ENCODE data around the gene IFI27L1. TPM values are rescaled to one million over a fixed set of nuclear protein-coding genes. Genes with fewer than 3 reads are reported as not detected.

Gene IFI27L1
- total and polyA plus RNA-seq, 2 donors (not counting 1 experiment from before 2014, with no cell fraction given): 6.5 to 6.7 TPM

DNA sequence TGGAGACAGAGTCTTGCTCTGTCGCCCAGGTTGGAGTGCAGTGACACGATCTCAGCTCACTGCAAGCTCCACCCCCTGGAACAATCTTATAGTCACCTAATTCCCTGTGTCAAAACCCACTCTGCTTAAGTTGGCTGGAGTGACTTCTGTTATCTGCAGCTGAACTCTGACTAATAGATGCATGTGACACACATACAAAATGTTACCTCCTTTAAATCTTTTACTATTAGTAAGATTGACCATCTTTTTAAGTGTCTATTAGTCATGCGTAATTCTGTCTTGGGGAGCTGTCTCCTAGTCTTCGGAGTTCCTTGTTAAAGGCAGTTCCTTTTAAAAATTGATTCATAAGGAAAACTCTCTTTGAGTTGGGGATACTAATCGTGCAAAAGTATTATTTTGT, 7.4 kb downstream of the IFI27L1 start:
- Histone ChIP-seq H3K4me2 (replicated peaks; ENCODE audit: low read depth, low read length, poor library complexity, severe bottlenecking) (no peak overlapping the region), H3K79me2 (ENCODE audit: control insufficient read depth, insufficient read depth, low read length) (no peaks in the 10 kb centered on the region), H3K4me3 (ENCODE audit: control extremely low read depth in 1 of 5, extremely low read depth in 1 of 5, insufficient read depth in 1 of 5, low read depth in 2 of 5, low read length in 4 of 5) (no peak overlapping the region), H3K9me3 (ENCODE audit: control extremely low read depth in 1 of 3, control insufficient read depth in 2 of 3, insufficient read depth in 1 of 3, low read length in 2 of 3) (no peaks in the 10 kb centered on the region), H3K27ac (ENCODE audit: low read length in 2 of 2) (no peak overlapping the region), H3K36me3 (replicated peaks in 1 of 2; ENCODE audit: control extremely low read depth in 1 of 2, control insufficient read depth in 1 of 2, extremely low read depth in 1 of 2, insufficient read depth in 2 of 2, low read length in 1 of 2) (no peaks in the 10 kb centered on the region), H2AFZ (ENCODE audit: insufficient read depth, low read depth, low read length, poor library complexity, severe bottlenecking) (no peak overlapping the region), H3K27me3 (replicated peaks in 1 of 4; ENCODE audit: control extremely low read depth in 1 of 4, control insufficient read depth in 3 of 4, insufficient read depth in 4 of 4, low read length in 3 of 4) (no peaks in the 10 kb centered on the region), H4K20me1 (ENCODE audit: control insufficient read depth, insufficient read depth, low read length, poor library complexity, severe bottlenecking) (no peaks in the 10 kb centered on the region), H3K9ac (ENCODE audit: low read length) (no peak overlapping the region), H3K4me1 (ENCODE audit: control insufficient read depth in 2 of 2, insufficient read depth in 2 of 2, low read length in 2 of 2) (no peaks in the 10 kb centered on the region)
- Mint-ChIP-seq H3K9me3 (ENCODE audit: insufficient read depth) (no peaks in the 10 kb centered on the region), H3K4me1 (no peaks in the 10 kb centered on the region), H3K27ac (no peak overlapping the region), H3K4me3 (no peak overlapping the region), H3K27me3 (no peaks in the 10 kb centered on the region)
- TF ChIP-seq, protein P1, sequence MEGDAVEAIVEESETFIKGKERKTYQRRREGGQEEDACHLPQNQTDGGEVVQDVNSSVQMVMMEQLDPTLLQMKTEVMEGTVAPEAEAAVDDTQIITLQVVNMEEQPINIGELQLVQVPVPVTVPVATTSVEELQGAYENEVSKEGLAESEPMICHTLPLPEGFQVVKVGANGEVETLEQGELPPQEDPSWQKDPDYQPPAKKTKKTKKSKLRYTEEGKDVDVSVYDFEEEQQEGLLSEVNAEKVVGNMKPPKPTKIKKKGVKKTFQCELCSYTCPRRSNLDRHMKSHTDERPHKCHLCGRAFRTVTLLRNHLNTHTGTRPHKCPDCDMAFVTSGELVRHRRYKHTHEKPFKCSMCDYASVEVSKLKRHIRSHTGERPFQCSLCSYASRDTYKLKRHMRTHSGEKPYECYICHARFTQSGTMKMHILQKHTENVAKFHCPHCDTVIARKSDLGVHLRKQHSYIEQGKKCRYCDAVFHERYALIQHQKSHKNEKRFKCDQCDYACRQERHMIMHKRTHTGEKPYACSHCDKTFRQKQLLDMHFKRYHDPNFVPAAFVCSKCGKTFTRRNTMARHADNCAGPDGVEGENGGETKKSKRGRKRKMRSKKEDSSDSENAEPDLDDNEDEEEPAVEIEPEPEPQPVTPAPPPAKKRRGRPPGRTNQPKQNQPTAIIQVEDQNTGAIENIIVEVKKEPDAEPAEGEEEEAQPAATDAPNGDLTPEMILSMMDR (IDR thresholded peaks at IDR 0.05): no peak
- no peak for TF ChIP-seq EZH2 (IDR thresholded peaks at IDR 0.05; ENCODE audit: borderline replicate concordance, insufficient read depth, low read depth, low read length, poor library complexity, severe bottlenecking)
- intact Hi-C loops (cut with micrococcal nuclease): no loop called here
- WGBS (ENCODE audit: insufficient coverage): no CpG with 5 or more reads among the region's 5 CpGs
- ChIA-PET POLR2A (no interaction called here), CTCF (interaction anchor here (1.3 kb wide), 1 partner anchor 44 kb away, joined by 4 read pairs; no protein-coding TSS in a partner anchor)
- no peak for ATAC-seq (ENCODE audit: low read depth)
- no peak for DNase-seq

- Mint-ChIP-seq H3K27ac (no peak overlapping the region), H3K4me1 (no peaks in the 10 kb centered on the region), H3K27me3 (no peaks in the 10 kb centered on the region), H3K4me3 (no peak overlapping the region), H3K9me3 (ENCODE audit: insufficient read depth) (no peaks in the 10 kb centered on the region)
- no peak overlapping the region for H3K4me3 ChIP-seq (ENCODE audit: control extremely low read depth in 1 of 5, extremely low read depth in 1 of 5, insufficient read depth in 1 of 5, low read depth in 2 of 5, low read length in 4 of 5)
- 100% methylated on average over 1 of the region's 4 CpGs for WGBS (ENCODE audit: insufficient coverage)
- no peaks in the 10 kb centered on the region for H3K9me3 ChIP-seq (ENCODE audit: control extremely low read depth in 1 of 3, control insufficient read depth in 2 of 3, insufficient read depth in 1 of 3, low read length in 2 of 3)
- TF ChIP-seq, protein P1 (IDR thresholded peaks at IDR 0.05): no peak
- no peak for TF ChIP-seq EZH2 (IDR thresholded peaks at IDR 0.05; ENCODE audit: borderline replicate concordance, insufficient read depth, low read depth, low read length, poor library complexity, severe bottlenecking)
- H3K9ac ChIP-seq (ENCODE audit: low read length): no peak overlapping the region
- H3K4me2 ChIP-seq (replicated peaks; ENCODE audit: low read depth, low read length, poor library complexity, severe bottlenecking): no peak overlapping the region
- H3K79me2 ChIP-seq (ENCODE audit: control insufficient read depth, insufficient read depth, low read length): no peaks in the 10 kb centered on the region
- no peaks in the 10 kb centered on the region for H3K27me3 ChIP-seq (replicated peaks in 1 of 4; ENCODE audit: control extremely low read depth in 1 of 4, control insufficient read depth in 3 of 4, insufficient read depth in 4 of 4, low read length in 3 of 4)
- CTCF ChIA-PET: interaction anchor here (1.3 kb wide), 1 partner anchor 47 kb away, joined by 5 read pairs; no protein-coding TSS in a partner anchor
- no peak overlapping the region for H3K27ac ChIP-seq (ENCODE audit: low read length in 2 of 2)
- DNase-seq (no peak), ATAC-seq (ENCODE audit: low read depth) (no peak)
- H4K20me1 ChIP-seq (ENCODE audit: control insufficient read depth, insufficient read depth, low read length, poor library complexity, severe bottlenecking): no peaks in the 10 kb centered on the region
- POLR2A ChIA-PET: no interaction called here
- H2AFZ ChIP-seq (ENCODE audit: insufficient read depth, low read depth, low read length, poor library complexity, severe bottlenecking): no peak overlapping the region
- H3K4me1 ChIP-seq (ENCODE audit: control insufficient read depth in 2 of 2, insufficient read depth in 2 of 2, low read length in 2 of 2): no peaks in the 10 kb centered on the region
- intact Hi-C loops (cut with micrococcal nuclease): no loop called here
- no peaks in the 10 kb centered on the region for H3K36me3 ChIP-seq (replicated peaks in 1 of 2; ENCODE audit: control extremely low read depth in 1 of 2, control insufficient read depth in 1 of 2, extremely low read depth in 1 of 2, insufficient read depth in 2 of 2, low read length in 1 of 2)
Observed at GRCh38 chr14:94089479-94089878, 8.4 kb downstream of the IFI27L1 start.

All from B cell (primary cell).